NT2/D1 (cell line): ENCODE data around the gene WAS.

Source experiments
- SUZ12 ChIP-seq: IDR thresholded peaks from 2 replicates; pipeline ENCODE4 v1.6.1; 2011; ENCODE audit not compliant: insufficient read length, insufficient read depth; ENCODE audit errors: extremely low read depth
- YY1 ChIP-seq: IDR thresholded peaks from 2 replicates; pipeline ENCODE4 v1.6.1; 2011; ENCODE audit not compliant: insufficient read length, insufficient read depth
- ZNF274 ChIP-seq: IDR thresholded peaks from 2 replicates; pipeline ENCODE4 v1.6.1; 2011; ENCODE audit warnings: mild to moderate bottlenecking, low read depth, low read length

GRCh38 chrX:48665991-48666390 is 17.6 kb upstream of the WAS start:
- no peak for TF ChIP-seq SUZ12
- no peak for TF ChIP-seq YY1
- TF ChIP-seq ZNF274, result no peak
